HEK293 (cell line): ENCODE measurements around the gene SLC9A5.

ENCODE experiments used
- CTCF ChIP-seq: fragments of 450-650 bp; formaldehyde crosslinking; IDR thresholded peaks from 2 replicates; pipeline ENCODE4 v1.5.1; 2016; ENCODE audit warnings: missing biosample characterization, missing genetic modification characterization
- ELK4 ChIP-seq: IDR thresholded peaks from 2 replicates; pipeline ENCODE4 v1.6.1; 2011; ENCODE audit warnings: mild to moderate bottlenecking, low read depth, low read length, borderline replicate concordance
- KLF1 ChIP-seq: fragments of 450-650 bp; formaldehyde crosslinking; IDR thresholded peaks from 2 replicates; pipeline ENCODE4 v1.5.1; 2016; ENCODE audit warnings: missing biosample characterization, missing genetic modification characterization
- KLF9 ChIP-seq: fragments of 450-650 bp; formaldehyde crosslinking; IDR thresholded peaks from 2 replicates; pipeline ENCODE4 v1.5.1; 2016; ENCODE audit warnings: missing biosample characterization, missing genetic modification characterization, low read depth
- MZF1 ChIP-seq: fragments of 450-650 bp; formaldehyde crosslinking; IDR thresholded peaks from 2 replicates; pipeline ENCODE4 v1.5.1; 2017; ENCODE audit warnings: missing biosample characterization, missing genetic modification characterization, borderline replicate concordance
- SP2 ChIP-seq: fragments of 450-650 bp; formaldehyde crosslinking; IDR thresholded peaks from 2 replicates; pipeline ENCODE4 v1.5.1; 2016; ENCODE audit warnings: missing biosample characterization, missing genetic modification characterization
- TRIM28 ChIP-seq: IDR thresholded peaks from 2 replicates; pipeline ENCODE4 v1.6.1; 2011; ENCODE audit warnings: low read length, control low read depth, borderline replicate concordance
- ZBTB26 ChIP-seq: fragments of 450-650 bp; formaldehyde crosslinking; optimal IDR thresholded peaks from 2 replicates; pipeline ENCODE3; 2016; ENCODE audit warnings: missing biosample characterization, mild to moderate bottlenecking, missing genetic modification characterization
- ZNF280D ChIP-seq: fragments of 450-650 bp; formaldehyde crosslinking; IDR thresholded peaks from 2 replicates; pipeline ENCODE4 v1.5.1; 2016; ENCODE audit warnings: missing biosample characterization, missing genetic modification characterization
- ZNF362 ChIP-seq: fragments of 450-650 bp; formaldehyde crosslinking; IDR thresholded peaks from 2 replicates; pipeline ENCODE4 v1.5.1; 2016; ENCODE audit warnings: missing biosample characterization, missing genetic modification characterization
- ZNF404 ChIP-seq: fragments of 450-650 bp; formaldehyde crosslinking; IDR thresholded peaks from 2 replicates; pipeline ENCODE4 v1.5.1; 2017; ENCODE audit warnings: missing biosample characterization, missing genetic modification characterization
- ZNF785 ChIP-seq: fragments of 450-650 bp; formaldehyde crosslinking; IDR thresholded peaks from 2 replicates; pipeline ENCODE4 v1.5.1; 2016; ENCODE audit warnings: missing biosample characterization, missing genetic modification characterization

- no peak for TF ChIP-seq ZNF404 (tag by site-specific recombination)
- no peak; the same call in 1 of the 2 replicates for TF ChIP-seq KLF1 (tag by site-specific recombination)
- TF ChIP-seq KLF9, result no peak
- no peak for TF ChIP-seq SP2 (tag by site-specific recombination)
- TF ChIP-seq TRIM28, result no peak
- no peak for TF ChIP-seq CTCF (tag by site-specific recombination)
- no peak for TF ChIP-seq ZNF785
- no peak for TF ChIP-seq ZNF280D (tag by site-specific recombination)
- TF ChIP-seq ZNF362 (tag by site-specific recombination), result no peak
- no peak for TF ChIP-seq MZF1 (tag by site-specific recombination)
- TF ChIP-seq ELK4, result no peak
- TF ChIP-seq ZBTB26, result no peak
These were observed 53.3 kb downstream of the SLC9A5 start for GRCh38 chr16:67302076-67302475.
